ENCODE results near the gene FOXK2. TPM values are rescaled to one million over a fixed set of nuclear protein-coding genes. Genes with fewer than 3 reads are reported as not detected.

The FOXK2 gene
- total RNA-seq, 1 donor from 2014 or later, result 64.3 TPM

DNA sequence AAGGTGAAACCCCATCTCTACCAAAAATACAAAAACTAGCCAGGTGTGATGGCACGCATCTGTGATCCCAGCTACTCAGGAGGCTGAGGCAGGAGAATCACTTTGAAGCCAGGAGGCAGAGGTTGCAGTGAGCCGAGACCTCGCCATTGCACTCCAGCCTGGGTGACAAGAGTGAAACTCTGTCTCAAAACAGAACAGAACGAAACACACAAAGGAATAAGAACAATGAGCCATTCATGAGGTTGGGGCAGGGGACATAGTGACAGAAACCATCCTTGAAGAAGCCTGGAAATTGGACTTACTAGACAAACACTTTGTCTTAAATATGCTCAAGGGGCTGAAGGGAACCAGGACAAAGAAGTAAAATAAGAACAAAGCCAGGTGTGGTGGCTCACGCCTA is 89.3 kb downstream of the FOXK2 start:
- Mint-ChIP-seq H3K27ac (ENCODE audit: unreplicated experiment) (no peak overlapping the region), H3K4me3 (ENCODE audit: unreplicated experiment) (no peak overlapping the region), H3K36me3 (ENCODE audit: low read depth, unreplicated experiment) (peaks cover 36% of the 10 kb centered on the region), H3K27me3 (ENCODE audit: unreplicated experiment) (no peaks in the 10 kb centered on the region), H3K4me1 (ENCODE audit: unreplicated experiment) (peaks cover 6% of the 10 kb centered on the region), H3K9me3 (ENCODE audit: unreplicated experiment) (no peaks in the 10 kb centered on the region)
- no peak for DNase-seq (ENCODE audit: low spot score)
- TF ChIP-seq, protein P1, sequence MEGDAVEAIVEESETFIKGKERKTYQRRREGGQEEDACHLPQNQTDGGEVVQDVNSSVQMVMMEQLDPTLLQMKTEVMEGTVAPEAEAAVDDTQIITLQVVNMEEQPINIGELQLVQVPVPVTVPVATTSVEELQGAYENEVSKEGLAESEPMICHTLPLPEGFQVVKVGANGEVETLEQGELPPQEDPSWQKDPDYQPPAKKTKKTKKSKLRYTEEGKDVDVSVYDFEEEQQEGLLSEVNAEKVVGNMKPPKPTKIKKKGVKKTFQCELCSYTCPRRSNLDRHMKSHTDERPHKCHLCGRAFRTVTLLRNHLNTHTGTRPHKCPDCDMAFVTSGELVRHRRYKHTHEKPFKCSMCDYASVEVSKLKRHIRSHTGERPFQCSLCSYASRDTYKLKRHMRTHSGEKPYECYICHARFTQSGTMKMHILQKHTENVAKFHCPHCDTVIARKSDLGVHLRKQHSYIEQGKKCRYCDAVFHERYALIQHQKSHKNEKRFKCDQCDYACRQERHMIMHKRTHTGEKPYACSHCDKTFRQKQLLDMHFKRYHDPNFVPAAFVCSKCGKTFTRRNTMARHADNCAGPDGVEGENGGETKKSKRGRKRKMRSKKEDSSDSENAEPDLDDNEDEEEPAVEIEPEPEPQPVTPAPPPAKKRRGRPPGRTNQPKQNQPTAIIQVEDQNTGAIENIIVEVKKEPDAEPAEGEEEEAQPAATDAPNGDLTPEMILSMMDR (IDR thresholded peaks at IDR 0.05; ENCODE audit: unreplicated experiment), result no peak

DNA sequence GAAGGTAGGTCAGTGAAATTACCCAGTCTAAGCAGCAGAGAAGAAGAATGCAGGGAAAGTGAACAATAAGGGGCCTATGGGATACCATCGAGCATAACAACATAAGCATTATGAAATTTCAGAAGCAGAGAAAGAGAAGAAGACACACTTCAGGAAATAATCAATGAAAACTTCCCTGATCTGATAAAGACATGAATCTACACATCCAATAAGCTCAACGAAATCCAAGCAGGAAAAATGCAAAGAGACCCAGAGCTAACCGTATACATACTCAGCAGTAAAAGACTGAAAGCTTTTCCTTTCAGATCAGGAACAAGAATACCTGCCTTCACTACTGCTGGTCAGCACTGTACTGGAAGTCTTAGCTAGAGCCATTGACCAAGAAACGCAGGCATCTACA is 90.1 kb downstream of the FOXK2 start:
- TF ChIP-seq, protein P1 (IDR thresholded peaks at IDR 0.05; ENCODE audit: unreplicated experiment), result no peak
- no peak overlapping the region for H3K4me3 Mint-ChIP-seq (ENCODE audit: unreplicated experiment)
- no peaks in the 10 kb centered on the region for H3K9me3 Mint-ChIP-seq (ENCODE audit: unreplicated experiment)
- H3K4me1 Mint-ChIP-seq (ENCODE audit: unreplicated experiment), result no peaks in the 10 kb centered on the region
- H3K36me3 Mint-ChIP-seq (ENCODE audit: low read depth, unreplicated experiment), result peaks cover 31% of the 10 kb centered on the region
- no peaks in the 10 kb centered on the region for H3K27me3 Mint-ChIP-seq (ENCODE audit: unreplicated experiment)
- no peak for DNase-seq (ENCODE audit: low spot score)
- H3K27ac Mint-ChIP-seq (ENCODE audit: unreplicated experiment), result peak overlapping the region; percentile 7

DNA sequence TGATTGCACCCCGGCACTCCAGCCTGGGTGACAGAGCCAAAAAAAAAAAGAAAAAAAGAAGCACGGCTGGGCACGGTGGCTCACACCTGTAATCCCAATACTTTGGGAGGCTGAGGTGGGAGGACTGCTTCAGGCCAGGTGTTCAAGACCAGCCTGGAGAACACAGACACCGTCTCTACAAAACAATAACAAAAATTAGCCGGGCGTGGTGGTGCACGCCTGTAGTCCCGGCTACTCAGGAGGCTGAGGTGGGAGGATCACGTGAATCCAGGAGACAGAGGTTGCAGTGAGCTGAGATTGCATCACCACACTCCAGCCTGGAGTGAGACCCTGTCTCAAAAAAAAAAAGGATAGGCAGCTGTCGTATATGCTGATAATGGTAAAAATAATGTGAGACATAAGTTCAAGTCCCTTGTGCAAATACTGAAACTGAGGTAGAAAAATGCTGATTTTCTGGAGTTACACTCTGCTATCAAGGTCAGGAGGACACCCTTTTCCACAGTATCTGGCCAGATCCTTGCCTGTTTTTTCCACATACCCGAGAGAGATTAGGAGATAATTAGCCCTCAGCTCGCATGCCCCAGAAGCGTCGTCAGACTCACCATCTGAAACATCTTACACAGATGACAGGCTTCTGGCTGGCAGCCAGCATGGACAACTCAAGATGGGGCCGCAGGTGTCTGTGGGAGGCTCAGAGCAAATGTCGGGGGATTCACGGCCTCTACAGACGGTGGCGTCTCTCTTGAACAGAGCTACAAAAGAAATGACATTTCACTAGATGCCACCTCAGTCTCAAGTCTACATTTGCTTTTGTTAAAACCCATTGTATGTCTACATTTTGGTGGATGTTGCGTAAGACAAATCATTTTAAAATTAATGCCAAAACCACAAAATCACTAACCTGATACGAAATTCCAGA is 91.9 kb downstream of the FOXK2 start:
- Mint-ChIP-seq H3K27ac (ENCODE audit: unreplicated experiment) (no peak overlapping the region), H3K9me3 (ENCODE audit: unreplicated experiment) (no peaks in the 10 kb centered on the region), H3K36me3 (ENCODE audit: low read depth, unreplicated experiment) (peaks cover 37% of the 10 kb centered on the region), H3K27me3 (ENCODE audit: unreplicated experiment) (no peaks in the 10 kb centered on the region), H3K4me3 (ENCODE audit: unreplicated experiment) (peak overlapping the region; percentile 22), H3K4me1 (ENCODE audit: unreplicated experiment) (no peaks in the 10 kb centered on the region)
- DNase-seq (ENCODE audit: low spot score), result no peak
- TF ChIP-seq, protein P1 (IDR thresholded peaks at IDR 0.05; ENCODE audit: unreplicated experiment), result no peak

DNA sequence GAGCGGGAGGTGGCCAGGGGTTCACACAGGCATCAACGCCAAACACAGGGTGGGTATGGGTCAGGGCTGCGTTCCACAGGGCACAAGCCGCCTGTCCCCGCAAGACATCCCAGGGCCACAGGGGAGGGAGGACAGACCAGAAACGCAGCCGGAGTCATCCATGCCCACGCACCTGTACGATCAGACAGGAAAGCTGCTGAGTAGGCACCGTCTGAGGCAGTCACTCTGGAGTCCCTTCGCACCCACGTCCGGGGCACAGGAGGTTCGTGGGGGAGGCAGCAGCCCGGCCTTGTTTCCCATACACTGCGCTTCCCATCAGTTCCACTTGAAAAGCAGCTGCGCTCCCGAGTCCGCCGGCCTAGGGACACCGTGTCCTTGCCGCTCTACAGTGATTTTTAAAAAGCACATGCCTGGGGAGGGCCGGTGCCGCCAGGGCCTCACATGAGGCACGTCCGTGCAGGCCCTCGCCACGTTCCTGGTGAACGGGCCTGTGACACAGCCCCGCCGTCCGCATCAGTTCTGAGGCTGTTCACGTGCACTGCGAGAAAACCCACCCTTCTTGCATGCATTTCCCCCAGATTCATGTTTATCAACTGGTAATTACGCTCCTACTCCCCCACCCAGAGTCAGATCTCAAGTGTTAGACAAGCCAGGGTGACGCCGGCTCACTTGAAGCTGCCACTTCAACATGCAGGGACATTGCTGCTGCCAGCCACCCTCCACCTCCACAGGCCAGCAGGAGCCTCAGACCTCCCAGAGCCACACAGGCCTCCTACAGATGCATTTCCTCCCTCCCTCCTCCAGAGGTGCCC is 94.0 kb downstream of the FOXK2 start:
- Mint-ChIP-seq H3K9me3 (ENCODE audit: unreplicated experiment) (no peaks in the 10 kb centered on the region), H3K4me1 (ENCODE audit: unreplicated experiment) (no peaks in the 10 kb centered on the region), H3K27me3 (ENCODE audit: unreplicated experiment) (peaks cover 2% of the 10 kb centered on the region), H3K4me3 (ENCODE audit: unreplicated experiment) (peak overlapping the region; percentile 47), H3K27ac (ENCODE audit: unreplicated experiment) (peak overlapping the region; percentile 64), H3K36me3 (ENCODE audit: low read depth, unreplicated experiment) (peaks cover 40% of the 10 kb centered on the region)
- DNase-seq (ENCODE audit: low spot score), result no peak
- TF ChIP-seq, protein P1 (IDR thresholded peaks at IDR 0.05; ENCODE audit: unreplicated experiment), result no peak
